ENCODE measurements around the gene SEZ6L2.

- TF ChIP-seq POLR2A (IDR thresholded peaks at IDR 0.05): no peak
- TF ChIP-seq, protein P1, sequence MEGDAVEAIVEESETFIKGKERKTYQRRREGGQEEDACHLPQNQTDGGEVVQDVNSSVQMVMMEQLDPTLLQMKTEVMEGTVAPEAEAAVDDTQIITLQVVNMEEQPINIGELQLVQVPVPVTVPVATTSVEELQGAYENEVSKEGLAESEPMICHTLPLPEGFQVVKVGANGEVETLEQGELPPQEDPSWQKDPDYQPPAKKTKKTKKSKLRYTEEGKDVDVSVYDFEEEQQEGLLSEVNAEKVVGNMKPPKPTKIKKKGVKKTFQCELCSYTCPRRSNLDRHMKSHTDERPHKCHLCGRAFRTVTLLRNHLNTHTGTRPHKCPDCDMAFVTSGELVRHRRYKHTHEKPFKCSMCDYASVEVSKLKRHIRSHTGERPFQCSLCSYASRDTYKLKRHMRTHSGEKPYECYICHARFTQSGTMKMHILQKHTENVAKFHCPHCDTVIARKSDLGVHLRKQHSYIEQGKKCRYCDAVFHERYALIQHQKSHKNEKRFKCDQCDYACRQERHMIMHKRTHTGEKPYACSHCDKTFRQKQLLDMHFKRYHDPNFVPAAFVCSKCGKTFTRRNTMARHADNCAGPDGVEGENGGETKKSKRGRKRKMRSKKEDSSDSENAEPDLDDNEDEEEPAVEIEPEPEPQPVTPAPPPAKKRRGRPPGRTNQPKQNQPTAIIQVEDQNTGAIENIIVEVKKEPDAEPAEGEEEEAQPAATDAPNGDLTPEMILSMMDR (IDR thresholded peaks at IDR 0.05): no peak
Measured at GRCh38 chr16:29906520-29907244, 7.3 kb upstream of the SEZ6L2 start.
